KMS-11 (cell line): ENCODE results near the gene CDH22.

Source experiments
- H2AFZ ChIP-seq: fragments of 200-600 bp; sonication (generic); 2 replicates; pipeline ENCODE4 v1.6.1; 2016; ENCODE audit warnings: antibody characterized with exemption, mixed run types, low read depth
- H3K27ac ChIP-seq: fragments of 200-600 bp; sonication (generic); 2 replicates; pipeline ENCODE4 v1.6.1; 2016; ENCODE audit warnings: mild to moderate bottlenecking, mixed run types
- H3K27me3 ChIP-seq: fragments of 200-600 bp; sonication (generic); 2 replicates; pipeline ENCODE4 v1.6.1; 2017; ENCODE audit warnings: mild to moderate bottlenecking, low read depth, mixed run types, moderate library complexity; ENCODE audit not compliant: insufficient read depth
- H3K36me3 ChIP-seq: fragments of 200-600 bp; sonication (generic); 2 replicates; pipeline ENCODE4 v1.6.1; 2017; ENCODE audit warnings: mild to moderate bottlenecking, mixed run types; ENCODE audit not compliant: insufficient read depth
- H3K4me1 ChIP-seq: fragments of 200-600 bp; sonication (generic); 2 replicates; pipeline ENCODE4 v1.6.1; 2016; ENCODE audit warnings: mild to moderate bottlenecking, low read depth, mixed run types; ENCODE audit not compliant: poor library complexity, severe bottlenecking
- H3K4me2 ChIP-seq: fragments of 200-600 bp; sonication (generic); 2 replicates; pipeline ENCODE4 v1.7.0; 2016; ENCODE audit warnings: mild to moderate bottlenecking, mixed run types
- H3K4me3 ChIP-seq: fragments of 200-600 bp; sonication (generic); IDR thresholded peaks from 2 replicates; pipeline ENCODE4 v1.6.1; 2017; ENCODE audit warnings: low read depth, low read length, mixed read lengths; ENCODE audit not compliant: insufficient read depth
- H3K79me2 ChIP-seq: fragments of 200-600 bp; sonication (generic); 2 replicates; pipeline ENCODE4 v1.6.1; 2016; ENCODE audit warnings: low read depth, mixed run types; ENCODE audit not compliant: insufficient read depth
- H3K9ac ChIP-seq: fragments of 200-600 bp; sonication (generic); 2 replicates; pipeline ENCODE4 v1.6.1; 2016; ENCODE audit warnings: mild to moderate bottlenecking, mixed run types
- H4K20me1 ChIP-seq: fragments of 200-600 bp; sonication (generic); 2 replicates; pipeline ENCODE4 v1.6.1; 2016; ENCODE audit warnings: mild to moderate bottlenecking, mixed run types; ENCODE audit not compliant: insufficient read depth
- CTCF ChIP-seq: fragments of 200-600 bp; sonication (generic); conservative IDR thresholded peaks from 2 replicates; pipeline ENCODE4 v1.6.1; 2017; ENCODE audit warnings: low read depth, mild to moderate bottlenecking, antibody characterized with exemption, low read length, moderate library complexity, mixed read lengths

The CDH22 gene

GRCh38 chr20:46298374-46298773 is 9.9 kb downstream of the CDH22 start:
- no peaks in the 10 kb centered on the region for H4K20me1 ChIP-seq
- TF ChIP-seq CTCF = no peak
- H3K9ac ChIP-seq = no peak overlapping the region
- no peaks in the 10 kb centered on the region for H3K36me3 ChIP-seq
- no peak overlapping the region for H3K4me3 ChIP-seq
- no peaks in the 10 kb centered on the region for H3K4me1 ChIP-seq
- peaks cover 91% of the 10 kb centered on the region for H3K27me3 ChIP-seq
- H3K4me2 ChIP-seq = no peak overlapping the region
- no peak overlapping the region for H3K27ac ChIP-seq
- H2AFZ ChIP-seq = no peak overlapping the region
- H3K79me2 ChIP-seq = no peaks in the 10 kb centered on the region

DNA sequence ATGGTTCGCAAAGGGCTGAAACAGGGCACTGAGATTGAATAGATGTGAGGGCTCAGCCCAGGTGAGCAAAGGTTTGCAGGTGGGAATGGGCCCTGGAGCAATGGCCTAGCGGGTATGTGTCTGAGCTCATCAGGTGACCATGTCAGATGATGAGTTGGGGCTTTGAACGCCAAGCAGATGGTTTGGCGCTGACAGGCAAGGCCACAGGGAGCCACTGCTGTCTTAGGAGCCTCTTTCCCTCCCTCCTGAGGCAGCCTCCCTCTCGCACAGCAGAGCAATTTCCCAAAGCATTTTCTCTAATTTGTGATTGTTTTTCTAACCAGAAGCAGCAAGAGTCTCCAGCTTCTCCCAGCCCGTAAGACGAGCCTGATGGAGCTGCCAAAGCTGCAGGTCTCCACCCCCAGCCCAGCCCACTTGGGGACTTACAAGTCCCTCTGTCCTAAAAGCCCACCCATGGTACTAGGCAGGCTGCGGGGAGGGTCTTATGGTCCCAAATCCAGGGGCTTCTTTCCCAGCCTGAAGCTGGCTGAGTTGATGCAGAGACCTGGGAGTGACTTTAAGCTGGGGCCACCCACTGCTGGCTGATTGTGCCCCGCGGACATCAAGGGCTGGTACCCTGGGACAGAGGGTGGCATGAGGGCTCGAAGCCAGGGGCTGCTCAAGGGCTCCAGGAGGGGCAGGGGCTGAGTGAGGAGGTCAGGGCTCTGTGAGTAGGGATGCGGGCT is 11.6 kb downstream of the CDH22 start:
- Histone ChIP-seq H3K27ac (no peak overlapping the region), H3K4me2 (no peak overlapping the region), H3K27me3 (peaks cover 94% of the 10 kb centered on the region), H4K20me1 (no peaks in the 10 kb centered on the region), H3K36me3 (no peaks in the 10 kb centered on the region), H2AFZ (no peak overlapping the region), H3K79me2 (no peaks in the 10 kb centered on the region), H3K4me1 (no peaks in the 10 kb centered on the region), H3K9ac (no peak overlapping the region), H3K4me3 (no peak overlapping the region)
- TF ChIP-seq CTCF = no peak

GRCh38 chr20:46293084-46293483 is 15.2 kb downstream of the CDH22 start:
- no peak overlapping the region for H3K27ac ChIP-seq
- TF ChIP-seq CTCF = no peak
- H3K4me1 ChIP-seq = no peaks in the 10 kb centered on the region
- H2AFZ ChIP-seq = no peak overlapping the region
- no peak overlapping the region for H3K4me3 ChIP-seq
- H3K79me2 ChIP-seq = no peaks in the 10 kb centered on the region
- no peaks in the 10 kb centered on the region for H4K20me1 ChIP-seq
- no peaks in the 10 kb centered on the region for H3K36me3 ChIP-seq
- no peak overlapping the region for H3K9ac ChIP-seq
- no peak overlapping the region for H3K4me2 ChIP-seq
- H3K27me3 ChIP-seq = peaks cover 96% of the 10 kb centered on the region

- Histone ChIP-seq H3K36me3 (no peaks in the 10 kb centered on the region), H3K27ac (no peak overlapping the region), H3K4me3 (no peak overlapping the region), H2AFZ (no peak overlapping the region), H3K4me2 (no peak overlapping the region), H3K79me2 (no peaks in the 10 kb centered on the region), H3K27me3 (peaks cover 95% of the 10 kb centered on the region), H3K4me1 (no peaks in the 10 kb centered on the region), H3K9ac (no peak overlapping the region), H4K20me1 (no peaks in the 10 kb centered on the region)
- no peak for TF ChIP-seq CTCF
Observed at GRCh38 chr20:46291401-46291800, 16.9 kb downstream of the CDH22 start.
